CD4-positive, alpha-beta T cell (primary cell): ENCODE measurements around the gene KRTAP4-6. TPM values are rescaled to one million over a fixed set of nuclear protein-coding genes. Genes with fewer than 3 reads are reported as not detected.

Source experiments
- ATAC-seq: fragments of 200-7000 bp; cut with Tn5 transposase; one replicate; pipeline ENCODE4 v1.10.0; 2022; ENCODE audit warnings: mild to moderate bottlenecking; ENCODE audit not compliant: poor library complexity
- CTCF ChIA-PET: fragments of 350-600 bp; sonication (Branson Sonifier 250); formaldehyde crosslinking; loops from one replicate; lab custom pipeline; 2021; ENCODE audit warnings: antibody characterized with exemption, inconsistent platforms; lab: Charles Lee
- POLR2A ChIA-PET: fragments of 350-600 bp; sonication (Branson Sonifier 250); formaldehyde crosslinking; loops from one replicate; lab custom pipeline; 2021; ENCODE audit warnings: antibody characterized with exemption, inconsistent platforms; lab: Charles Lee
- DNase-seq, 14 experiments: peaks; one replicate each; pipeline ENCODE4 v3.0.0-alpha.2; 2013 to 2020; ENCODE audit warnings: mixed read lengths in 2 of 14
- H3K27ac ChIP-seq, 2 donors: one replicate each; pipeline versions ENCODE4 v1.5.1 to v1.7.0; 2013; ENCODE audit warnings: low read length in 2 of 2, low read depth in 1 of 2, mild to moderate bottlenecking in 1 of 2
- H3K27me3 ChIP-seq, 2 experiments: 1 replicate in 1 of 2; 2 replicates in 1 of 2; pipeline versions ENCODE4 v1.6.1 to v1.7.0; 2013; ENCODE audit warnings: low read length in 2 of 2, control low read depth in 1 of 2, mild to moderate bottlenecking in 1 of 2, moderate library complexity in 1 of 2; ENCODE audit not compliant: insufficient read depth in 2 of 2, control insufficient read depth in 1 of 2
- H3K36me3 ChIP-seq: one replicate; pipeline ENCODE4 v1.6.1; 2013; ENCODE audit warnings: low read length, control low read depth; ENCODE audit not compliant: insufficient read depth
- H3K4me1 ChIP-seq: one replicate; pipeline ENCODE4 v1.6.1; 2013; ENCODE audit warnings: low read length, control low read depth; ENCODE audit not compliant: insufficient read depth
- H3K4me3 ChIP-seq: one replicate; pipeline ENCODE4 v1.5.1; 2013; ENCODE audit warnings: mild to moderate bottlenecking, low read length, moderate library complexity
- H3K9me3 ChIP-seq, 2 experiments: 1 replicate in 1 of 2; 2 replicates in 1 of 2; pipeline versions ENCODE4 v1.6.1 to v1.7.0; 2013; ENCODE audit warnings: low read length in 2 of 2, mild to moderate bottlenecking in 2 of 2, control low read depth in 1 of 2, moderate library complexity in 1 of 2; ENCODE audit not compliant: control insufficient read depth in 1 of 2, insufficient read depth in 1 of 2
- H3K27ac Mint-ChIP-seq: one replicate; pipeline ENCODE4 v1.8.0; 2020; ENCODE audit warnings: mixed read lengths
- H3K27me3 Mint-ChIP-seq: one replicate; pipeline ENCODE4 v1.8.0; 2021; ENCODE audit warnings: mixed read lengths
- H3K36me3 Mint-ChIP-seq: one replicate; pipeline ENCODE4 v1.8.0; 2021; ENCODE audit warnings: low read depth, mixed read lengths
- H3K4me1 Mint-ChIP-seq: one replicate; pipeline ENCODE4 v1.8.0; 2021; ENCODE audit warnings: low read depth, mixed read lengths
- H3K4me3 Mint-ChIP-seq: one replicate; pipeline ENCODE4 v1.8.0; 2020; ENCODE audit warnings: mild to moderate bottlenecking, mixed read lengths
- H3K9me3 Mint-ChIP-seq: one replicate; pipeline ENCODE4 v1.8.0; 2020; ENCODE audit warnings: mixed read lengths
- CTCF ChIP-seq: fragments of 200-600 bp; IDR thresholded peaks from one replicate; pipeline ENCODE4 v1.8.0; 2022; ENCODE audit warnings: antibody characterized with exemption, mild to moderate bottlenecking
- intact Hi-C, 2 experiments: fragments of 100-400 bp; cut with DNase I in 1 of 2; cut with micrococcal nuclease in 1 of 2; formaldehyde crosslinking; loops; one replicate each; pipeline versions ENCODE4 v1.15.1 to v1.9.0; 2023 to 2025; cut with DNase I, micrococcal nuclease
- total RNA-seq, 174 experiments: library from RNA in 2 of 174; stranded (reverse) in 2 of 174; gene quantifications; one replicate each; pipeline ENCODE4 v1.2.3 and lab custom pipeline; 2021 to 2026

The KRTAP4-6 gene
- total RNA-seq, 2 experiments from 2014 or later, result not detected

- DNase-seq (no peak), ATAC-seq (no peak)
- ChIA-PET POLR2A (no interaction called here), CTCF (no interaction called here)
- no peaks in the 10 kb centered on the region for H3K4me1 Mint-ChIP-seq
- H3K27me3 Mint-ChIP-seq, result no peaks in the 10 kb centered on the region
- Histone ChIP-seq H3K4me3 (no peak overlapping the region), H3K9me3 (no peaks in the 10 kb centered on the region), H3K27ac (no peak overlapping the region), H3K4me1 (no peaks in the 10 kb centered on the region), H3K27me3 (no peaks in the 10 kb centered on the region), H3K36me3 (no peaks in the 10 kb centered on the region)
- no peak overlapping the region for H3K4me3 Mint-ChIP-seq
- no peak overlapping the region for H3K27ac Mint-ChIP-seq
- TF ChIP-seq CTCF, result no peak
- H3K9me3 Mint-ChIP-seq, result no peaks in the 10 kb centered on the region
- no peaks in the 10 kb centered on the region for H3K36me3 Mint-ChIP-seq
- intact Hi-C loops, result no loop called here
Observed at GRCh38 chr17:41171886-41172285, 31.5 kb upstream of the KRTAP4-6 start.

GRCh38 chr17:41168121-41168520 is 27.8 kb upstream of the KRTAP4-6 start, which contains the start of gene KRTAP4-3:
Gene KRTAP4-3 (minus strand): TSS chr17:41168221. CDS start chr17:41168172, 49 bp downstream.
- Mint-ChIP-seq H3K9me3 (no peaks in the 10 kb centered on the region), H3K4me3 (no peak within 1 kb of the TSS), H3K4me1 (no peaks in the 10 kb centered on the region), H3K27me3 (no peaks in the 10 kb centered on the region), H3K36me3 (no peaks in the 10 kb centered on the region), H3K27ac (no peak within 1 kb of the TSS)
- DNase-seq, result no peak
- ATAC-seq, result no peak
- intact Hi-C loops, result no loop called here
- Histone ChIP-seq H3K36me3 (no peaks in the 10 kb centered on the region), H3K9me3 (no peaks in the 10 kb centered on the region), H3K4me3 (no peak within 1 kb of the TSS), H3K27me3 (no peaks in the 10 kb centered on the region), H3K4me1 (no peaks in the 10 kb centered on the region), H3K27ac (no peak within 1 kb of the TSS)
- no peak for TF ChIP-seq CTCF
- POLR2A ChIA-PET, result no interaction called here
- CTCF ChIA-PET, result no interaction called here

GRCh38 chr17:41167561-41167960 is 27.2 kb upstream of the KRTAP4-6 start:
- no peaks in the 10 kb centered on the region for H3K27me3 ChIP-seq
- no peak for TF ChIP-seq CTCF
- intact Hi-C loops, result no loop called here
- Mint-ChIP-seq H3K36me3 (no peaks in the 10 kb centered on the region), H3K27ac (no peak overlapping the region), H3K9me3 (no peaks in the 10 kb centered on the region), H3K4me3 (no peak overlapping the region), H3K4me1 (no peaks in the 10 kb centered on the region), H3K27me3 (no peaks in the 10 kb centered on the region)
- no peak for DNase-seq
- POLR2A ChIA-PET, result no interaction called here
- H3K36me3 ChIP-seq, result no peaks in the 10 kb centered on the region
- no peak for ATAC-seq
- H3K4me3 ChIP-seq, result no peak overlapping the region
- H3K4me1 ChIP-seq, result no peaks in the 10 kb centered on the region
- CTCF ChIA-PET, result no interaction called here
- H3K27ac ChIP-seq, result no peak overlapping the region
- H3K9me3 ChIP-seq, result no peaks in the 10 kb centered on the region
